ENCODE measurements around the gene PCMT1.
"Not testable (repeated sequence)": the region's sequence is repeated elsewhere in the genome, so short reads cannot be mapped to it uniquely, and the experiment has no call there.

PCMT1 gene

GRCh38 chr6:149750136-149750609 lies 632 bp downstream of the PCMT1 start:
- DNase-seq (ENCODE audit: low spot score), result peak; percentile 81

GRCh38 chr6:149751239-149751638 lies 1.7 kb downstream of the PCMT1 start:
- DNase-seq (ENCODE audit: low spot score), result no peak

GRCh38 chr6:149751920-149752319 lies 2.4 kb downstream of the PCMT1 start:
- DNase-seq (ENCODE audit: low spot score), result not testable (repeated sequence)

GRCh38 chr6:149752600-149753373 lies 3.2 kb downstream of the PCMT1 start:
- DNase-seq (ENCODE audit: low spot score), result no peak

GRCh38 chr6:149753374-149753637 lies 3.8 kb downstream of the PCMT1 start:
- DNase-seq (ENCODE audit: low spot score), result not testable (repeated sequence)

GRCh38 chr6:149754548-149754947 lies 5.0 kb downstream of the PCMT1 start:
- DNase-seq (ENCODE audit: low spot score), result no peak

- no peak for DNase-seq (ENCODE audit: low spot score)
These were observed 6.0 kb downstream of the PCMT1 start for GRCh38 chr6:149755300-149756260.

DNA sequence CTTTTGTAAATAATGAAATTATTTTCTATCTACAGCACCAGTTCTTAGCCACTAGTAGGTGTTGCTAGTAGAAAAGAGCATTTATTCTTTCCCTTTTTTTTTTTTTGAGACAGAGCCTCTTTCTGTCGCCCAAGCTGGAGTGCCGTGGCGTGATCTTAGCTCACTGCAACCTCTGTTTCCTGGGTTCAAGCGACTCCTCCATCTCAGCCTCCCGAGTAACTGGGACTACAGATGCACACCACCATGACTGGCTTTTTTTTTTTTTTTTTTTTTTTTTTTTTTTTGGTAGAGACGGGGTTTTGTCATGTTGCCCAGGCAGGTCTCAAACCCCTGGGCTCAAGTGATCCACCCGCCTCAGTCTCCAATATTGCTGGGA lies 6.7 kb downstream of the PCMT1 start:
- no peak for DNase-seq (ENCODE audit: low spot score)

GRCh38 chr6:149761438-149761837 lies 11.9 kb downstream of the PCMT1 start:
- DNase-seq (ENCODE audit: low spot score), result no peak

- no peak for DNase-seq (ENCODE audit: low spot score)
These were observed 14.3 kb downstream of the PCMT1 start for GRCh38 chr6:149763866-149764265.

- no peak for DNase-seq (ENCODE audit: low spot score)
These were observed 16.7 kb downstream of the PCMT1 start for GRCh38 chr6:149766156-149766769.

DNA sequence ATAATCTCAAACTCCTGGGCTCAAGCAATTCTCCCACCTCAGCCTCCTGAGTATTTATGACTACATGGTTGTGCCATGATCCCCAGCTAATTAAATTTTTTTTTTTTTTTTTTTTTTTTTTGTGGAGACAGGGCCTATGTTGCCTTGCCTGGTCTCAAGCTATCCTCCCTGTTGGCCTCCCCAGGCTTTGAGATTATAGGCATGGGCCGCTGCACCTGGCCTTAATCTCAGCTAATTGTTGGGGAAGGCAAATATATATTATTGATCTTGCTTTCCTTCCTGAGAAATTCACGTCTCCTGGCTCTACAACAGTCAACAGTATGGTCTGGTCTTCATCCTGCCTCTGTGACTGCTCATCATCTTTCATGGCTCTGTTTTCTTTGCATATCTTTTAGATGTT lies 20.1 kb downstream of the PCMT1 start:
- no peak for DNase-seq (ENCODE audit: low spot score)

- no peak for DNase-seq (ENCODE audit: low spot score)
These were observed 21.6 kb downstream of the PCMT1 start for GRCh38 chr6:149771185-149771584.

DNA sequence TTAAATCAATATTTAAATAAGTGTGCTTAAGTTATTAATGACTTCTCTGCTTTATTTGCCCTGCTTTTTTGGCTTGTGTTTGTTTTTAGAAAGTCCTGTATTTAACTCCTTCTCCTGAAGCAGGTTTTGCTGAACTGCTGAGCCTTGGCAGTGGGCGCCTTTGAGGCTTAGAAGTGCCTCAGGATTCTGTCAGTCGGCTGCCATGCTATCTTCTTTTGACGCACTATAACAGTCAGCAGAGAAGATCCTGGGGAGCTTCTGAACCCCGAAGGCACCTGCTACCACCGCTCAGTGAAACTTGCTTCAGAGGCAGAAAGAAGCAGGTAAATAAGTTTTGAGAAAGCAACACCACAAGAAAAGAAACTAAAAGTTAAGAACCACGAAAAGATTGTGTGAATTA lies 22.4 kb downstream of the PCMT1 start:
- no peak for DNase-seq (ENCODE audit: low spot score)

DNA sequence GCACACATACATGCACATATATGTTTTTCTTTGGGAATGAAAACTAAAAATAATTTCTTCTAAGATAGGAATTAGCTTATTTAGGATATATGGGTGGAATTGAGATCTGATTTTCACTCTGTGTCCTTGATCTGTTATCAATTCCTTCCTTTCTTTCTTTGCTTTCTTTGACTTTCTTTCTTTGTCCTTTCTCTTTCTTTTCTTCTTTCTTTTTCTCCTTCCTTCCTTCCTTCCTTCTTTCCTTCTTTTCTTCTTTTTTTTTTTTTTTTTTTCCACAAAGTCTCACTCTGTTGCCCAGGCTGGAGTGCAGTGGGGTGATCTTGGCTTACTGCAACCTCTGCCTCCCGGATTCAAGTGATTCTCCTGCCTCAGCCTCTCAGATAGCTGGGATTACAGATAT lies 28.1 kb downstream of the PCMT1 start:
- DNase-seq (ENCODE audit: low spot score), result no peak

GRCh38 chr6:149779644-149779963 lies 30.1 kb downstream of the PCMT1 start:
- no peak for DNase-seq (ENCODE audit: low spot score)

DNA sequence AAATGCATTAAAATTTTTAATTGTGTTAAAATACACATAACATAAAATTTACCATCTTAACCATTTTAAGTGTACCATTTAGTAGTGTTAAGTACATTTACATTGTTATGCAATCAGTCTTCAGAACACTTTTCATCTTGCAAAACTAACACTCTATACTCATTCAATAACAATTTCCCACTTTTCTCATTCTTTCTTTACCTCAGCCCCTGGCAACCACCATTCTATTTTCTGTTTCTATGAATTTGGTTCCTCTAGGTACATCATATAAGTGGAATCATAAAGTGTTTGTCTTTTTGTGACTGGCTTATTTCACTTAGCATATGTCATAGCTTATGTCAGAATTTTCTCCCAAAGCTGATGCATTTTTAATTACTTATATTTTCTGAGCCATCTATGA lies 32.2 kb downstream of the PCMT1 start:
- DNase-seq (ENCODE audit: low spot score), result no peak

DNA sequence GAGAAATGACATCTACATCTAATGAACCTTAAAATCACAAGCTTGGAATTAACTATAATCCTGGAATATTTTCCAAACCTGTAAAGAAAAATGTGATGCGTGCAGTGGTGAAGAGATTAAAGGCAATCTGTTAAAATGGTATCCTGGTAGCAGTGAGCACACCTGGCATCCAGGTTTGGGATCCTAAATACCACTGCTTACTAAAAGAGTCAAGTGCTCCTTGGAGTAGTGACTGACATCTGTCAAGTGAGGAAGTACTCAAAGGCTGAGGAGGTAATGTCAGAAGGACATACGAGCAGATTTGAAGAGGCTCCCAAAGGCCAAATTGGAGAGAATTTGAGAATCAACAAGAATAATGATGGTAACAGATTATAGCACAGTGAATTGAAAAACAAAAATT lies 32.8 kb downstream of the PCMT1 start:
- no peak for DNase-seq (ENCODE audit: low spot score)

- no peak for DNase-seq (ENCODE audit: low spot score)
These were observed 34.0 kb downstream of the PCMT1 start for GRCh38 chr6:149783551-149783950.

- DNase-seq (ENCODE audit: low spot score), result no peak
These were observed 56.6 kb downstream of the PCMT1 start for GRCh38 chr6:149806127-149806526.

DNA sequence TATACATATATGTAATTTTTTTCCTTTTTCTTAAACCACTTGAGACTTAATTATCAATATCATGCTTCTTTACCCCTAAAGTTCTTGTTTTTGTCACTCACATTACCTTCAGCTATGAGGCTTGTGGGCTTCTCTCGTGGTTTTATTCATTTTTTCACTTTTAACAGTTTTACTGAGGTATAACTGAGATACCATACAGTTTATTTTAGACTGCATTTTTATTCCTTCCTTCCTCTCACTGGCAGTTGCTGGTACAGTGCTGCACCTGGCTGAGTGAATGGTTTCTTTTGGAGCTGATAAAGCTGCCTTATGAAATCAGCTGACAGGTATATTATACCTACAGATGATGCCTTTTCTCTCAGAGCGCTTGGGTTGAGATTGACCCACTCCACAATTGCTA lies 60.3 kb downstream of the PCMT1 start:
- DNase-seq (ENCODE audit: low spot score), result no peak

- no peak for DNase-seq (ENCODE audit: low spot score)
These were observed 63.8 kb downstream of the PCMT1 start for GRCh38 chr6:149813351-149813750.

GRCh38 chr6:149815788-149816187 lies 66.2 kb downstream of the PCMT1 start:
- DNase-seq (ENCODE audit: low spot score), result no peak

Measured in D341Med (cell line).